IMR-90 (cell line): ENCODE data around the gene RNF130. TPM values are rescaled to one million over a fixed set of nuclear protein-coding genes. Genes with fewer than 3 reads are reported as not detected.

Source experiments
- ATAC-seq: fragments of 200-7000 bp; cut with Tn5 transposase; 2 replicates; pipeline ENCODE4 v1.9.1; 2020; ENCODE audit warnings: low read depth, mild to moderate bottlenecking, moderate library complexity
- BruUV-seq: library from RNA; stranded (reverse); fragments of 400-500 nt; replicated peaks from 2 replicates; lab custom pipeline; 2021; lab: Mats Ljungman, UMichigan
- CTCF ChIA-PET: fragments of 300-600 bp; formaldehyde crosslinking; extraction: SDS; loops from one replicate; lab custom pipeline; 2021; ENCODE audit warnings: antibody characterized with exemption; lab: Yijun Ruan, JAX
- POLR2A ChIA-PET: fragments of 300-600 bp; sonication (Branson Sonifier 250); formaldehyde crosslinking; loops from one replicate; lab custom pipeline; 2022; ENCODE audit warnings: antibody characterized with exemption; ENCODE audit not compliant: unreplicated experiment; lab: Charles Lee
- DNase-seq: peaks from one replicate; pipeline ENCODE4 v3.0.0; 2013
- H2AFZ ChIP-seq: replicated peaks from 2 replicates; pipeline ENCODE3; 2013; ENCODE audit warnings: low read length, mild to moderate bottlenecking; ENCODE audit not compliant: poor library complexity
- H2AK5ac ChIP-seq: 2 replicates; pipeline ENCODE4 v1.6.1; 2013; ENCODE audit warnings: low read depth, low read length, inconsistent platforms
- H2AK9ac ChIP-seq: replicated peaks from 2 replicates; pipeline ENCODE3; 2013; ENCODE audit warnings: mild to moderate bottlenecking, low read depth, low read length, moderate library complexity; ENCODE audit not compliant: poor library complexity
- H2BK120ac ChIP-seq: 2 replicates; pipeline ENCODE4 v1.6.1; 2013; ENCODE audit warnings: low read depth, low read length, inconsistent platforms
- H2BK15ac ChIP-seq: 3 replicates; pipeline ENCODE4 v1.6.1; 2013; ENCODE audit warnings: low read depth, low read length, inconsistent platforms
- H2BK20ac ChIP-seq: 2 replicates; pipeline ENCODE4 v1.6.1; 2013; ENCODE audit warnings: low read depth, mild to moderate bottlenecking, inconsistent platforms, low read length, moderate library complexity
- H2BK5ac ChIP-seq: 2 replicates; pipeline ENCODE4 v1.6.1; 2013; ENCODE audit warnings: mild to moderate bottlenecking, low read depth, low read length, inconsistent platforms; ENCODE audit not compliant: poor library complexity, severe bottlenecking
- H3K14ac ChIP-seq: replicated peaks from 2 replicates; pipeline ENCODE4 v1.6.1; 2013; ENCODE audit warnings: low read depth, low read length, inconsistent platforms
- H3K18ac ChIP-seq: 2 replicates; pipeline ENCODE4 v1.6.1; 2013; ENCODE audit warnings: low read depth, low read length, control low read depth
- H3K23ac ChIP-seq: 2 replicates; pipeline ENCODE4 v1.6.1; 2013; ENCODE audit warnings: low read depth, low read length, inconsistent platforms
- H3K27ac ChIP-seq: 2 replicates; pipeline ENCODE4 v1.5.1; 2013; ENCODE audit warnings: mild to moderate bottlenecking, control low read depth, low read length; ENCODE audit not compliant: insufficient read depth
- H3K27me3 ChIP-seq: 2 replicates; pipeline ENCODE4 v1.6.1; 2013; ENCODE audit warnings: low read length; ENCODE audit not compliant: control insufficient read depth, insufficient read depth
- H3K36me3 ChIP-seq: 2 replicates; pipeline ENCODE4 v1.6.1; 2013; ENCODE audit warnings: low read length, mixed read lengths; ENCODE audit not compliant: control insufficient read depth, insufficient read depth
- H3K4ac ChIP-seq: 2 replicates; pipeline ENCODE4 v1.6.1; 2013; ENCODE audit warnings: low read depth, low read length, inconsistent platforms
- H3K4me1 ChIP-seq: 2 replicates; pipeline ENCODE4 v1.6.1; 2013; ENCODE audit warnings: low read length, mixed read lengths; ENCODE audit not compliant: control insufficient read depth, insufficient read depth
- H3K4me2 ChIP-seq: 2 replicates; pipeline ENCODE4 v1.6.1; 2013; ENCODE audit warnings: low read depth, mild to moderate bottlenecking, control low read depth, low read length, moderate library complexity
- H3K4me3 ChIP-seq: 2 replicates; pipeline ENCODE4 v1.5.1; 2013; ENCODE audit warnings: low read depth, mild to moderate bottlenecking, control low read depth, low read length, moderate library complexity; ENCODE audit not compliant: insufficient read depth
- H3K56ac ChIP-seq: 2 replicates; pipeline ENCODE4 v1.6.1; 2013; ENCODE audit warnings: low read length, inconsistent platforms; ENCODE audit not compliant: insufficient read depth; ENCODE audit errors: extremely low read depth
- H3K79me1 ChIP-seq, 2 experiments: 2 replicates each; pipeline ENCODE4 v1.6.1; 2013; ENCODE audit warnings: low read length in 2 of 2, inconsistent platforms in 1 of 2, low read depth in 1 of 2
- H3K9ac ChIP-seq: 2 replicates; pipeline ENCODE4 v1.6.1; 2013; ENCODE audit warnings: low read depth, low read length, control low read depth
- H3K9me1 ChIP-seq: 2 replicates; pipeline ENCODE4 v1.6.1; 2013; ENCODE audit warnings: low read length, inconsistent platforms; ENCODE audit not compliant: insufficient read depth
- H3K9me3 ChIP-seq: 2 replicates; pipeline ENCODE4 v1.6.1; 2013; ENCODE audit warnings: low read length; ENCODE audit not compliant: control insufficient read depth, insufficient read depth
- H4K20me1 ChIP-seq: 2 replicates; pipeline ENCODE4 v1.6.1; 2013; ENCODE audit warnings: low read length, inconsistent platforms; ENCODE audit not compliant: insufficient read depth
- H4K5ac ChIP-seq: 2 replicates; pipeline ENCODE4 v1.6.1; 2013; ENCODE audit warnings: mild to moderate bottlenecking, low read depth, low read length, control low read depth
- H4K8ac ChIP-seq, 2 experiments: 2 replicates each; pipeline ENCODE4 v1.6.1; 2013; ENCODE audit warnings: low read depth in 2 of 2, low read length in 2 of 2, control low read depth in 1 of 2, inconsistent platforms in 1 of 2
- H4K91ac ChIP-seq: 2 replicates; pipeline ENCODE4 v1.6.1; 2013; ENCODE audit warnings: low read depth, low read length, inconsistent platforms; ENCODE audit not compliant: insufficient read depth
- BHLHE40 ChIP-seq: fragments of 150-350 bp; IDR thresholded peaks from 2 replicates; pipeline ENCODE4 v1.6.1; 2016; ENCODE audit warnings: mild to moderate bottlenecking, low read depth, low read length
- CHD1 ChIP-seq: IDR thresholded peaks from 2 replicates; pipeline ENCODE4 v1.6.1; 2012; ENCODE audit warnings: low read depth, low read length, improper control_type of control experiment
- FOS ChIP-seq: fragments of 150-350 bp; IDR thresholded peaks from 2 replicates; pipeline ENCODE4 v1.6.1; 2016; ENCODE audit warnings: low read depth, low read length
- MXI1 ChIP-seq: IDR thresholded peaks from 2 replicates; pipeline ENCODE4 v1.6.1; 2012; ENCODE audit warnings: low read depth, mild to moderate bottlenecking, low read length, moderate library complexity, borderline replicate concordance
- POLR2A ChIP-seq: IDR thresholded peaks from 2 replicates; pipeline ENCODE4 v1.6.1; 2012; ENCODE audit warnings: mild to moderate bottlenecking, low read depth, low read length
- RAD21 ChIP-seq: IDR thresholded peaks from 2 replicates; pipeline ENCODE4 v1.6.1; 2012; ENCODE audit warnings: low read length, improper control_type of control experiment
- RFX5 ChIP-seq: IDR thresholded peaks from 2 replicates; pipeline ENCODE4 v1.8.0; 2012; ENCODE audit warnings: low read depth, mild to moderate bottlenecking, low read length, moderate library complexity
- SMC3 ChIP-seq: fragments of 150-350 bp; IDR thresholded peaks from 2 replicates; pipeline ENCODE4 v1.6.1; 2016; ENCODE audit warnings: low read depth, mild to moderate bottlenecking, antibody characterized with exemption, low read length, moderate library complexity
- WGBS, 2 experiments: methylation state at CpG; one replicate each; pipeline versions ENCODE4 v1.1.5 to v1.1.7; 2013; ENCODE audit warnings: missing lambda C conversion rate in 2 of 2; ENCODE audit not compliant: insufficient read length in 1 of 2; ENCODE audit errors: extremely low coverage in 2 of 2; 5-methylcytosine and 5-hydroxymethylcytosine counted together
- dilution Hi-C: fragments of 300-500 bp; cut with HindIII; formaldehyde crosslinking; loops from one replicate; pipeline ENCODE4 v1.14.3; 2018; ENCODE audit warnings: low sequenced_read_pairs; ENCODE audit not compliant: unreplicated experiment
- in situ Hi-C: fragments of 300-500 bp; cut with MboI; formaldehyde crosslinking; loops from 3 replicates; pipeline ENCODE4 v1.14.3; 2019; ENCODE audit warnings: low sequenced_read_pairs, inconsistent platforms, mixed read lengths
- intact Hi-C: fragments of 100-400 bp; cut with micrococcal nuclease; formaldehyde crosslinking; loops from 2 replicates; pipeline ENCODE4 v1.10.0; 2022
- polyA plus RNA-seq, 3 experiments: library from polyadenylated mRNA; depleted of rRNA; stranded (reverse); fragments of >200 nt; gene quantifications; 2 replicates each; pipeline ENCODE4 v1.2.3, GENCODE V29; 2012; ENCODE audit warnings: low replicate concordance in 1 of 3
- total RNA-seq: library from RNA; depleted of rRNA; stranded (reverse); fragments of >200 nt; gene quantifications from 2 replicates; pipeline ENCODE4 v1.2.3, GENCODE V29; 2012

Gene RNF130
- total and polyA plus RNA-seq, 2 of the 4 experiments (the other 2 are of a cell fraction), result 12.9 to 21.7 TPM

DNA sequence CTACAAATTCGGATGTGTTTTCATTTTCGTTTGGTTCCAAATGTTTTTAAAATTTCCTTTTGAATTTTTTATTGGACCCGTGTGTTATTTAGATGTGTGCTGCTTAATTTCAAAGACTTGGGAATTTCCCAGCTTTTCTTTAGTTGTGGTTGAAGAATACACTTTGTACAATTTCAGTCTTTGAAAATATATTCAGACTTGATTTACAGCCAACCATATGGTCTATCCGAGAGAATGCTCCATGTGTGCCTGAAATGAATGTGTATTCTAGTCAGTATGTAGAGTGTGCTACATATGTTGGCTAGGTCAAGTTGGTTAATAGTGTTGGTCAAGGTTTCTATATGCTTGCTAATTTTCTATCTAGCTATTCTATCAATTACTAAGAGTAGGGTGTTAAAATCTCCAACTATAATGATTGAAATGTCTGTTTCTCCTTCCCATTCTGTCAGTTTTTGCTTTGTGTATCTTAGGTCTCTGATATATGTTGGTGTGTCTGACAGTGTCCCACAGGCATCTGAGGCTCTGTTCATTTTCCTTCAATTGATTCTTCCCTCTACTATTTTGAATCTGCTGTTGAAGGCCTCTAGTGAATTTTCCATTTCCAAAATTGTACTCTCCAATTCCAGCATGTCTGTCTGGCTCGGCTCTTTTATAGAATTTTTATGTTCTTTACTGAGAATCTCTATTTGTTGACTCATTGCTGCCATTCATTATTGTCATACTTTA, 36.2 kb downstream of the RNF130 start:
- no peak for TF ChIP-seq POLR2A
- TF ChIP-seq RAD21, result no peak
- no peak for TF ChIP-seq CHD1
- no peak for TF ChIP-seq SMC3
- no peak for TF ChIP-seq BHLHE40
- no peak for TF ChIP-seq RFX5
- no peak for TF ChIP-seq FOS
- no peak for TF ChIP-seq MXI1
- CTCF ChIA-PET, result no interaction called here
- POLR2A ChIA-PET, result no interaction called here

More for the DNA sequence above, 36.2 kb downstream of the RNF130 start:
- H3K9me1 ChIP-seq, result no peaks in the 10 kb centered on the region
- ATAC-seq, result no peak
- H3K23ac ChIP-seq, result no peak overlapping the region
- H4K20me1 ChIP-seq, result no peaks in the 10 kb centered on the region
- no peak for DNase-seq
- H2AK5ac ChIP-seq, result no peak overlapping the region
- no peak overlapping the region for H4K5ac ChIP-seq
- H3K14ac ChIP-seq, result no peak overlapping the region
- no peaks in the 10 kb centered on the region for H3K4me1 ChIP-seq
- in situ Hi-C loops, result no loop called here
- no peaks in the 10 kb centered on the region for H3K27me3 ChIP-seq
- no peak overlapping the region for H2BK120ac ChIP-seq
- no peak overlapping the region for H3K4ac ChIP-seq
- H2BK5ac ChIP-seq, result no peak overlapping the region
- WGBS, 2 experiments, result no CpG with 5 or more reads among the region's 5 CpGs
- H2BK20ac ChIP-seq, result no peak overlapping the region
- no peaks in the 10 kb centered on the region for H3K79me1 ChIP-seq
- no peak overlapping the region for H4K91ac ChIP-seq
- H3K4me3 ChIP-seq, result no peak overlapping the region
- BruUV-seq, result no TSS peak
- no peak overlapping the region for H3K56ac ChIP-seq
- H3K27ac ChIP-seq, result no peak overlapping the region
- no peak overlapping the region for H3K9ac ChIP-seq
- intact Hi-C loops, result no loop called here
- H2AK9ac ChIP-seq, result no peak overlapping the region
- H3K9me3 ChIP-seq, result peaks cover 11% of the 10 kb centered on the region
- no peak overlapping the region for H2AFZ ChIP-seq
- H3K4me2 ChIP-seq, result no peak overlapping the region
- no peak overlapping the region for H2BK15ac ChIP-seq
- peaks cover 13% of the 10 kb centered on the region for H3K36me3 ChIP-seq
- dilution Hi-C loops, result no loop called here
- no peak overlapping the region for H3K18ac ChIP-seq
- H4K8ac ChIP-seq, result no peak overlapping the region
